ENCODE data around the gene RBM28.

DNA sequence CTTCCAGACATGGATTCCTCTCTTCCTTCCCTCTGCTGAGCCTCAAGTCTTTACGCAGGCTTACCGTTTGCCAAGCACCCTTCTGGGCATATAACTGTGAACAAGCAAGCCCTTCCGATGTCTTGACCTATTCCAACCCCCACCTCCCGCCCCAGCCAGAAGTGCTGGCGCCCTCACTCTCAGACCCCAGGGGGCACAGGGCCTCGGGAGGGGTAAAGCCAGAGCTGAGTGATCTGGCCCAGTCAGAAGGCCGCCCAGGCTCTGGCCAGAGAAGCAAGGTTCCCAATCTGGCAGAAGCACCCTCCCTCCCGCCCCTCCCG lies 16.6 kb upstream of the RBM28 start:
- TF ChIP-seq ZNF184 (tag by site-specific recombination; IDR thresholded peaks at IDR 0.05), result no peak
- no peak for TF ChIP-seq ZNF558 (tag by site-specific recombination; IDR thresholded peaks at IDR 0.05)
- TF ChIP-seq ZNF394 (tag by site-specific recombination; IDR thresholded peaks at IDR 0.05; ENCODE audit: borderline replicate concordance), result no peak
- TF ChIP-seq, protein P1, sequence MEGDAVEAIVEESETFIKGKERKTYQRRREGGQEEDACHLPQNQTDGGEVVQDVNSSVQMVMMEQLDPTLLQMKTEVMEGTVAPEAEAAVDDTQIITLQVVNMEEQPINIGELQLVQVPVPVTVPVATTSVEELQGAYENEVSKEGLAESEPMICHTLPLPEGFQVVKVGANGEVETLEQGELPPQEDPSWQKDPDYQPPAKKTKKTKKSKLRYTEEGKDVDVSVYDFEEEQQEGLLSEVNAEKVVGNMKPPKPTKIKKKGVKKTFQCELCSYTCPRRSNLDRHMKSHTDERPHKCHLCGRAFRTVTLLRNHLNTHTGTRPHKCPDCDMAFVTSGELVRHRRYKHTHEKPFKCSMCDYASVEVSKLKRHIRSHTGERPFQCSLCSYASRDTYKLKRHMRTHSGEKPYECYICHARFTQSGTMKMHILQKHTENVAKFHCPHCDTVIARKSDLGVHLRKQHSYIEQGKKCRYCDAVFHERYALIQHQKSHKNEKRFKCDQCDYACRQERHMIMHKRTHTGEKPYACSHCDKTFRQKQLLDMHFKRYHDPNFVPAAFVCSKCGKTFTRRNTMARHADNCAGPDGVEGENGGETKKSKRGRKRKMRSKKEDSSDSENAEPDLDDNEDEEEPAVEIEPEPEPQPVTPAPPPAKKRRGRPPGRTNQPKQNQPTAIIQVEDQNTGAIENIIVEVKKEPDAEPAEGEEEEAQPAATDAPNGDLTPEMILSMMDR (tag by site-specific recombination; IDR thresholded peaks at IDR 0.05), result no peak
- TF ChIP-seq, protein P2, sequence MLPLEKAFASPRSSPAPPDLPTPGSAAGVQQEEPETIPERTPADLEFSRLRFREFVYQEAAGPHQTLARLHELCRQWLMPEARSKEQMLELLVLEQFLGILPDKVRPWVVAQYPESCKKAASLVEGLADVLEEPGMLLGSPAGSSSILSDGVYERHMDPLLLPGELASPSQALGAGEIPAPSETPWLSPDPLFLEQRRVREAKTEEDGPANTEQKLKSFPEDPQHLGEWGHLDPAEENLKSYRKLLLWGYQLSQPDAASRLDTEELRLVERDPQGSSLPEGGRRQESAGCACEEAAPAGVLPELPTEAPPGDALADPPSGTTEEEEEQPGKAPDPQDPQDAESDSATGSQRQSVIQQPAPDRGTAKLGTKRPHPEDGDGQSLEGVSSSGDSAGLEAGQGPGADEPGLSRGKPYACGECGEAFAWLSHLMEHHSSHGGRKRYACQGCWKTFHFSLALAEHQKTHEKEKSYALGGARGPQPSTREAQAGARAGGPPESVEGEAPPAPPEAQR (tag by site-specific recombination; IDR thresholded peaks at IDR 0.05), result no peak
- TF ChIP-seq KLF7 (tag by site-specific recombination; IDR thresholded peaks at IDR 0.05; ENCODE audit: borderline replicate concordance), result no peak
- no peak for TF ChIP-seq MYNN (tag by site-specific recombination; IDR thresholded peaks at IDR 0.05; ENCODE audit: borderline replicate concordance)
- TF ChIP-seq ZFP41 (tag by site-specific recombination; IDR thresholded peaks at IDR 0.05; ENCODE audit: borderline replicate concordance), result no peak
- TF ChIP-seq ZBTB7A (tag by site-specific recombination; IDR thresholded peaks at IDR 0.05; ENCODE audit: low read depth), result no peak
- no peak for TF ChIP-seq ZBTB20 (tag by site-specific recombination; IDR thresholded peaks at IDR 0.05)

Measured in HEK293 (cell line).